GM19099 (cell line): Measurements from ENCODE around the gene GPR157.

Experiments used
- POLR2A ChIP-seq: IDR thresholded peaks from 3 replicates; pipeline ENCODE4 v1.6.1; 2011; ENCODE audit warnings: low read depth; ENCODE audit not compliant: insufficient read length; ENCODE audit errors: extremely low read depth

GPR157 gene

GRCh38 chr1:9061252-9061960 lies 67.5 kb downstream of the GPR157 start:
- no peak for TF ChIP-seq POLR2A

GRCh38 chr1:9059891-9060744 lies 68.8 kb downstream of the GPR157 start:
- no peak for TF ChIP-seq POLR2A

GRCh38 chr1:9058465-9058864 lies 70.4 kb downstream of the GPR157 start:
- TF ChIP-seq POLR2A: no peak

- no peak for TF ChIP-seq POLR2A
Measured at GRCh38 chr1:9057851-9058250, 71.1 kb downstream of the GPR157 start.

GRCh38 chr1:9052272-9053049 lies 76.4 kb downstream of the GPR157 start:
- TF ChIP-seq POLR2A: no peak

GRCh38 chr1:9051379-9051778 lies 77.5 kb downstream of the GPR157 start:
- TF ChIP-seq POLR2A: no peak

GRCh38 chr1:9050803-9051202 lies 78.1 kb downstream of the GPR157 start:
- no peak for TF ChIP-seq POLR2A
